HepG2 (cell line): ENCODE results near the gene ANKRD13D. TPM values are rescaled to one million over a fixed set of nuclear protein-coding genes. Genes with fewer than 3 reads are reported as not detected.

Experiments
- ATM ChIP-seq: fragments of 450-650 bp; IDR thresholded peaks from 2 replicates; pipeline ENCODE4 v1.7.1; 2017; ENCODE audit warnings: mild to moderate bottlenecking, borderline replicate concordance
- FOXJ3 ChIP-seq: sonication (generic); formaldehyde crosslinking; IDR thresholded peaks from 2 replicates; pipeline ENCODE4 v1.4.0; 2020; ENCODE audit warnings: missing genetic modification reagents, mild to moderate bottlenecking, borderline replicate concordance
- MIER2 ChIP-seq: IDR thresholded peaks from 2 replicates; pipeline ENCODE4 v1.6.1; 2016; ENCODE audit warnings: missing biosample characterization, missing genetic modification reagents
- NCOA2 ChIP-seq: sonication (generic); formaldehyde crosslinking; IDR thresholded peaks from 2 replicates; pipeline ENCODE4 v1.8.0; 2022; ENCODE audit warnings: inconsistent platforms
- NR0B2 ChIP-seq: sonication (generic); formaldehyde crosslinking; IDR thresholded peaks from 2 replicates; pipeline ENCODE4 v1.4.0; 2020; ENCODE audit warnings: mild to moderate bottlenecking, missing genetic modification reagents
- NR1H2 ChIP-seq: sonication (generic); formaldehyde crosslinking; IDR thresholded peaks from 2 replicates; pipeline ENCODE4 v1.8.1; 2022; ENCODE audit warnings: low read depth, missing genetic modification reagents, borderline replicate concordance
- PPARG ChIP-seq: conservative IDR thresholded peaks from 2 replicates; pipeline ENCODE4 v1.6.1; 2016; ENCODE audit warnings: missing biosample characterization, missing genetic modification reagents
- PRDM4 ChIP-seq: sonication (generic); formaldehyde crosslinking; IDR thresholded peaks from 2 replicates; pipeline ENCODE4 v1.9.0; 2021; ENCODE audit warnings: missing genetic modification reagents, borderline replicate concordance
- PTBP1 ChIP-seq: fragments of 200-400 bp; formaldehyde crosslinking; IDR thresholded peaks from 2 replicates; pipeline ENCODE4 v1.6.1; 2018; ENCODE audit warnings: low read length, low read depth; ENCODE audit not compliant: poor library complexity, severe bottlenecking
- ZBTB26 ChIP-seq: IDR thresholded peaks from 2 replicates; pipeline ENCODE4 v1.6.1; 2016; ENCODE audit warnings: missing compliant biosample characterization, missing genetic modification reagents, borderline replicate concordance
- ZFP1 ChIP-seq: IDR thresholded peaks from 2 replicates; pipeline ENCODE4 v1.6.1; 2016
- ZFX ChIP-seq: sonication (generic); formaldehyde crosslinking; IDR thresholded peaks from 2 replicates; pipeline ENCODE4 v1.4.0; 2020; ENCODE audit warnings: mild to moderate bottlenecking, low read depth, missing genetic modification reagents, moderate library complexity
- ZNF3 ChIP-seq: IDR thresholded peaks from 2 replicates; pipeline ENCODE4 v1.7.0; 2017; ENCODE audit warnings: inconsistent platforms
- ZNF30 ChIP-seq: sonication (generic); formaldehyde crosslinking; IDR thresholded peaks from 2 replicates; pipeline ENCODE4 v1.5.0; 2020; ENCODE audit warnings: mild to moderate bottlenecking, missing genetic modification reagents
- ZNF326 ChIP-seq: sonication (generic); formaldehyde crosslinking; IDR thresholded peaks from 2 replicates; pipeline ENCODE4 v1.4.0; 2020; ENCODE audit warnings: missing genetic modification reagents, borderline replicate concordance
- ZNF337 ChIP-seq: sonication (generic); formaldehyde crosslinking; IDR thresholded peaks from 2 replicates; pipeline ENCODE4 v1.5.1; 2020; ENCODE audit warnings: missing genetic modification reagents, low read depth, mild to moderate bottlenecking, borderline replicate concordance
- ZNF367 ChIP-seq: sonication (generic); formaldehyde crosslinking; IDR thresholded peaks from 2 replicates; pipeline ENCODE4 v1.4.0; 2020; ENCODE audit warnings: missing genetic modification reagents, borderline replicate concordance
- ZNF552 ChIP-seq: sonication (generic); formaldehyde crosslinking; IDR thresholded peaks from 2 replicates; pipeline ENCODE4 v1.9.0; 2022; ENCODE audit warnings: missing genetic modification reagents, mild to moderate bottlenecking, borderline replicate concordance
- ZNF724P ChIP-seq: sonication (generic); formaldehyde crosslinking; IDR thresholded peaks from 2 replicates; pipeline ENCODE4 v1.8.0; 2022; ENCODE audit warnings: missing genetic modification reagents, borderline replicate concordance
- ZNF784 ChIP-seq: sonication (generic); formaldehyde crosslinking; IDR thresholded peaks from 2 replicates; pipeline ENCODE4 v1.5.1; 2020; ENCODE audit warnings: missing genetic modification reagents, mild to moderate bottlenecking, borderline replicate concordance
- polyA plus RNA-seq, 8 experiments: library from polyadenylated mRNA; depleted of rRNA in 3 of 8; stranded (reverse) in 7 of 8; unstranded in 1 of 8; fragments of >200 nt; fragmentation: Illumina TruSeq in 4 of 8; extraction: Trizol in 4 of 8; gene quantifications; 2 replicates each; pipeline versions ENCODE4 v1.2.1 to v1.2.3, GENCODE V29; 2011 to 2016; ENCODE audit warnings: low read depth in 4 of 8, missing spikeins in 1 of 8, mixed read lengths in 1 of 8; ENCODE audit not compliant: insufficient read depth in 1 of 8
- total RNA-seq, 5 experiments: library from RNA; depleted of rRNA; stranded (reverse); fragments of >200 nt; fragmentation: Illumina TruSeq; extraction: Trizol; gene quantifications; 2 replicates each; pipeline ENCODE4 v1.2.3, GENCODE V29; 2016; ENCODE audit warnings: low read depth in 1 of 5
- TF ChIP-seq, protein P1 (sequence below): sonication (generic); formaldehyde crosslinking; IDR thresholded peaks from 2 replicates; pipeline ENCODE4 v1.5.1; 2020; ENCODE audit warnings: mild to moderate bottlenecking, missing genetic modification reagents

ANKRD13D gene
- total and polyA plus RNA-seq, 2 of the 13 experiments (the other 11 are each of a cell fraction or from before 2014, with no cell fraction given) = 18.6 to 27.3 TPM

DNA sequence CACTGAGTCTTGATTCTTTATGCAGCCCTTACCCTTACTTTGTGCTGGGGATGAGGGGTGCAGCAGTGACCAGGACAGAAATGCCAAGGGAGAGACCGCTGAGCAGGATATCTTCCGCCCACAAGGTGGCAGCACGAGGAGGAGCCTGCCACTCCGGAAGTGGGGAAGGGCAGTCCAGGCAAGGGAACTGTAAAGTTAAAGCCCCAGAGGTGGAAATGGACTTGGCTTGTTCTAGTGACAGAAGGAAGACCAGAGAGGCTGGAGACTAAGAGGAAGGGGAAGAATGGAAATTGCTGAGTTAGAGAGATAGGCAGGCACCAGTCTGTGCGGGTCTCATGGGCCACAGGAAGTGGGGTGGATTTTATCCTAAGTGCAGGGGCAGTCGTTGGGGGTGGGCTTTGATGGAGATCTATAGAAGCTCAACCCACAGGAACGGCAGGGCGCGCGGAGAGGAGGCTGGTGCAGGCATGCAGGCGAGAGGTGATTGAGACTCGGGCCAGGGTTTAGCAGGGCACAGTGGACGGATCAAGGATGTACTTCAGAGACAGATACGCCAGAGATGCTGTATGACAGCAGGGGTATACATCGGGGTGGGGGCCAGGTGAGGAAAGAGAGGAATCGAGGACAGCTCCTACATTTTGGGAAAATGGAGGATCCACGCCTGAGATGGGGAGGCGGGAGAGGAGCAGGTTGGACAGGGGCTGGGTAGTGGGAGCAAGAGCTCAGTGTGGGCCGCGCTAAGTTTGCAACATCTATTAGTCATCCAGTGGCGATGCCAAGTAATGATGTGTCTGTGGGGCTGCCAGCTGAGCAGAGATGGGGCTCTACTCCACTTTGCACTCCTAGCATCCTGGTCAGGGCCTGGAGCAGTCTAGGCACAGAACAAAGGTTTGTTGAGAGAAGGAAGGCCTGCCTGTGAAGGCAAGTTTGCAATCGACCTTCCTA, 26.1 kb upstream of the ANKRD13D start (continued):
- TF ChIP-seq ZNF367 = no peak
- TF ChIP-seq PRDM4 = no peak
- no peak for TF ChIP-seq ZNF724P (CRISPR knock-in tag)
- peak; percentile 33; the same call in 1 of the 2 replicates for TF ChIP-seq PPARG (CRISPR knock-in tag)
- no peak for TF ChIP-seq ZNF784 (CRISPR knock-in tag)
- no peak for TF ChIP-seq ZFP1 (CRISPR knock-in tag)
- no peak for TF ChIP-seq ZNF552 (CRISPR knock-in tag)
- no peak for TF ChIP-seq NR0B2 (CRISPR knock-in tag)
- TF ChIP-seq ZBTB26 (CRISPR knock-in tag) = no peak
- TF ChIP-seq ZNF337 = no peak
- TF ChIP-seq, protein P1, sequence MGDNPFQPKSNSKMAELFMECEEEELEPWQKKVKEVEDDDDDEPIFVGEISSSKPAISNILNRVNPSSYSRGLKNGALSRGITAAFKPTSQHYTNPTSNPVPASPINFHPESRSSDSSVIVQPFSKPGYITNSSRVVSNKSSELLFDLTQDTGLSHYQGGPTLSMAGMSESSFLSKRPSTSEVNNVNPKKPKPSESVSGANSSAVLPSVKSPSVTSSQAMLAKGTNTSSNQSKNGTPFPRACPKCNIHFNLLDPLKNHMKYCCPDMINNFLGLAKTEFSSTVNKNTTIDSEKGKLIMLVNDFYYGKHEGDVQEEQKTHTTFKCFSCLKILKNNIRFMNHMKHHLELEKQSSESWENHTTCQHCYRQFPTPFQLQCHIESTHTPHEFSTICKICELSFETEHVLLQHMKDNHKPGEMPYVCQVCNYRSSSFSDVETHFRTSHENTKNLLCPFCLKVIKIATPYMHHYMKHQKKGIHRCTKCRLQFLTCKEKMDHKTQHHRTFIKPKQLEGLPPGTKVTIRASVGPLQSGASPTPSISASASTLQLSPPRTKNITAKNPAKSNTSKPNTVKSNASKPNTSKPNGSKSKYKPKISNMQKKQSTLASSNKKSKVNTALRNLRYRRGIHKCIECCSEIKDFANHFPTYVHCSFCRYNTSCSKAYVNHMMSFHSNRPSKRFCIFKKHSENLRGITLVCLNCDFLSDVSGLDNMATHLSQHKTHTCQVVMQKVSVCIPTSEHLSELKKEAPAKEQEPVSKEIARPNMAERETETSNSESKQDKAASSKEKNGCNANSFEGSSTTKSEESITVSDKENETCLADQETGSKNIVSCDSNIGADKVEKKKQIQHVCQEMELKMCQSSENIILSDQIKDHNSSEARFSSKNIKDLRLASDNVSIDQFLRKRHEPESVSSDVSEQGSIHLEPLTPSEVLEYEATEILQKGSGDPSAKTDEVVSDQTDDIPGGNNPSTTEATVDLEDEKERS (CRISPR knock-in tag) = no peak
- TF ChIP-seq NR1H2 (CRISPR knock-in tag) = no peak
- TF ChIP-seq MIER2 (CRISPR knock-in tag) = no peak
- TF ChIP-seq PTBP1 = no peak
- TF ChIP-seq FOXJ3 (CRISPR knock-in tag) = no peak
- TF ChIP-seq ZNF326 = no peak
- no peak for TF ChIP-seq ZNF3
- no peak for TF ChIP-seq ZFX
- no peak for TF ChIP-seq NCOA2 (CRISPR knock-in tag)
- TF ChIP-seq ZNF30 (CRISPR knock-in tag) = no peak
- no peak for TF ChIP-seq ATM
